ENCODE data around the gene FAM187B.

The FAM187B gene

DNA sequence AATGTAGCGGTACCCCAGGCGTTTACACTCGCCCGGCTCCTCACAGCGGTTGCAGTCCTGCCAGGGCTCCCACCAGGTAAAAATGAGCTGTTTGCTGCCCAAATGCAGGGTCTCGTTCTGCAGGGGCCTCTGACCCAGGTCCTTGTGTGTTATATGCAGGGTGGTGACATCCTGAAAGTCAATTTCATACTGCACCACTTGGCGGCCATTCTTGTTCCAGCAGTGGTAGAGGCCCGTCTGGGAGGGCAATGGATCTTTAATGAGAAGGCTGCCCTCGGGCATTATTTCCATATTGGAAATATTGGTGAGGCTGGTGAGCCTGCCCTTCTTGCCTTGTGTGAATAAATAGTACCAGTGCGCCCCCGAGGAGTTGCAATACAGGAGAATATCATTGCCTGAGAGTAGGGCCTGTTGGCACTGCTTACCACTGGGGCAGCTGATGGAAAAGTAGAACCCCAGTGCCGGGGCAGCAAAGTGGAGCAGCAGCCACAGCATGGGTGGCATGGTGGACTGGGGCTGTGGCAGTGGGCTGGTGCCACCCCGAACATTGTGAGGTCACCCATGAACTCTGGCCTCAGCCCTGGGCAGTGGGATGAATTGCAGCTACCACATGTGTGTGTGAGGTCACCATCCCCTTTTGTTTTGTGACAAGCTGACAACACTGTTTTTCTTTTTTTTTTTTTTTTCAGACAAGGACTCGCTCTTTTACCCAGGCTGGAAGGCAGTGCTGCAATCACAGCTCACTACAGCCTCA lies at the start of gene FAM187B:
FAM187B (minus strand) TSS at position 563 of the 754 bp plus-strand sequence; CDS start at position 504, 59 bp downstream.
- Histone ChIP-seq H3K4me3 (ENCODE audit: low read depth in 1 of 2, low read length in 2 of 2) (no peak within 1 kb of the TSS), H3K27ac (ENCODE audit: low read length) (no peak within 1 kb of the TSS), H3K27me3 (ENCODE audit: low read depth, low read length) (no peaks in the 10 kb centered on the region), H3K4me1 (ENCODE audit: control insufficient read depth in 1 of 2, insufficient read depth in 2 of 2, low read length in 2 of 2) (no peaks in the 10 kb centered on the region), H3K9me3 (ENCODE audit: control insufficient read depth in 1 of 2, low read length in 2 of 2) (no peaks in the 10 kb centered on the region), H3K36me3 (ENCODE audit: control insufficient read depth in 1 of 2, insufficient read depth in 2 of 2, low read length in 2 of 2) (no peaks in the 10 kb centered on the region)

DNA sequence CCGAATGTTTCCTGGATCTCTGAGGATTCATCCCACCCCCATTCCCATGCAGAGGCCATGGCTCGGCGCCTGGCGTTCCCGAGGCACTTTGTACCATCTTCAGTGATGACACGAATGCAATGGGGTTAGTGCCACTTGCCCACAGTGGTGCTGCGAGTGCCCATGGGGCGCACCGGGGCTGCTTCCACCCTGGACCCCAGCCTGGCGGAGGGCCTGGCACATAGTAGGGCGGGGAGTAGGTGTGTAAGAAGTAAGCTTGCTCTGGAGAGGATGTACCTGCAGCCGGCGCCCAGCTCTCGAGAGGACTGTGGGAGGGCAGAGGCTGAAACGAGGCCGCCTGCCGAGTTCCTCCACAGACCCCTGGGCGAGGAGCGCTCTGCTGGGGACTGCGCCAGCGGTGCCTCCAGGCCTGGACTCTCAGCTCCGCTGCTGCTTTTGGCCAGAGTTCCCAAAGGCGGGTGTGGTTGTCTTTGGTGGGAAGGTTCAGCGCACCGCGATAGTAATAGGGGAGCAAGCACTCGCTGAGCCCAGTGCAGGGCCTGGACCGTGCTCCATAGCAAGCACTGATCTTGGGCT lies 48.3 kb upstream of the FAM187B start:
- H3K36me3 ChIP-seq (ENCODE audit: control insufficient read depth in 1 of 2, insufficient read depth in 2 of 2, low read length in 2 of 2): peaks cover 24 to 75% of the 10 kb centered on the region in 2 donors
- no peaks in the 10 kb centered on the region for H3K4me1 ChIP-seq (ENCODE audit: control insufficient read depth in 1 of 2, insufficient read depth in 2 of 2, low read length in 2 of 2)
- H3K4me3 ChIP-seq (ENCODE audit: low read depth in 1 of 2, low read length in 2 of 2): no peak overlapping the region
- H3K27me3 ChIP-seq (ENCODE audit: low read depth, low read length): no peaks in the 10 kb centered on the region
- H3K9me3 ChIP-seq (ENCODE audit: control insufficient read depth in 1 of 2, low read length in 2 of 2): no peaks in the 10 kb centered on the region
- H3K27ac ChIP-seq (ENCODE audit: low read length): no peak overlapping the region

DNA sequence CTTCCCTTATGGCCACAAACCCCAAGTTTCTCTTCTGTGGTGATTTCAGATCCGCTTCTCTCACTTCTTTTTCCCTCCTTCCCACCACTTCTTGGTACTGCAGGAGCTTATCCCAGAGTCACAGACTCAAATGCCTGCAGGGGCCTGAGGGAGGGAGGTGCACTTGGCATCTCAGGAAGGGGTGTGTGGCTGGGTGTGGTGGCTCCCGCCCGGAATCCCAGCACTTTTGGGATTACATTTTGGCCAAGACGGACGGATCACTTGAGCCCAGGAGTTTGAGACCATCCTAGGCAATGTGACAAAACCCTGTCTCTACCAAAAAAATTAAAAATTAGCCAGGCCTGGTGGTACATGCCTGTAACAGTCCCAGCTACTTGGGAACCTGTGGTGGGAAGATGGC lies 45.8 kb upstream of the FAM187B start:
- peaks cover 0 to 11% of the 10 kb centered on the region in 2 donors for H3K4me1 ChIP-seq (ENCODE audit: control insufficient read depth in 1 of 2, insufficient read depth in 2 of 2, low read length in 2 of 2)
- no peak overlapping the region for H3K4me3 ChIP-seq (ENCODE audit: low read depth in 1 of 2, low read length in 2 of 2)
- no peak overlapping the region for H3K27ac ChIP-seq (ENCODE audit: low read length)
- H3K27me3 ChIP-seq (ENCODE audit: low read depth, low read length): no peaks in the 10 kb centered on the region
- no peaks in the 10 kb centered on the region for H3K9me3 ChIP-seq (ENCODE audit: control insufficient read depth in 1 of 2, low read length in 2 of 2)
- peaks cover 35 to 85% of the 10 kb centered on the region in 2 donors for H3K36me3 ChIP-seq (ENCODE audit: control insufficient read depth in 1 of 2, insufficient read depth in 2 of 2, low read length in 2 of 2)

DNA sequence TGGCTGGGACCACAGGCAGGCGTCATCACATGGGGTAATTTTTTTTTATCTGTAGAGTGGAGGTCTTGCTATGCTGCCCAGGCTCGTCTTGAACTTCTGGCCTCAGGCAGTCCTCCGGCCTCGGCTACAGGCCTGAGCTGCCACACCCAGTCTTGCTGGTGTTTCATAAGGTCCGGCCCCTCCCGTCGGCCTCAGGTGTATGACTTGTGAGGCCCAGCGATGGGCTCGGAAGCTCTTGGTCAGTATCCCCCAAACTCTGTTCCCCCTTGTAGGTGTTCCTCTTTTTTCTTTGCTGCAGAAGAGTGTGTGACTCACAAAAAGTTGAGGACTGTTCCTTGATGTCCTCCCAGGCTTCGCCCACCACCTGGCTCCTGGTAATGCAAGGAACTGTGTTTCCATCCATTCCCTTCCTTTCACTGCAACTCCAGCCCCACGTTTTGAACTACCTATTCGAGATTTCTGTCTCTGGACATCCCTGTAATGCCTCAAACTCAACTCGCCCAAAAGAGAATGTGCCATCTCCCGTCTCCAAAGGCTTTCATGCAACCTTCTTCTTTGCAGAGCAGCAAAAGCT lies 45.2 kb upstream of the FAM187B start:
- no peaks in the 10 kb centered on the region for H3K9me3 ChIP-seq (ENCODE audit: control insufficient read depth in 1 of 2, low read length in 2 of 2)
- peaks cover 0 to 11% of the 10 kb centered on the region in 2 donors for H3K4me1 ChIP-seq (ENCODE audit: control insufficient read depth in 1 of 2, insufficient read depth in 2 of 2, low read length in 2 of 2)
- H3K4me3 ChIP-seq (ENCODE audit: low read depth in 1 of 2, low read length in 2 of 2): no peak overlapping the region
- H3K27me3 ChIP-seq (ENCODE audit: low read depth, low read length): no peaks in the 10 kb centered on the region
- peaks cover 35 to 80% of the 10 kb centered on the region in 2 donors for H3K36me3 ChIP-seq (ENCODE audit: control insufficient read depth in 1 of 2, insufficient read depth in 2 of 2, low read length in 2 of 2)
- H3K27ac ChIP-seq (ENCODE audit: low read length): no peak overlapping the region

DNA sequence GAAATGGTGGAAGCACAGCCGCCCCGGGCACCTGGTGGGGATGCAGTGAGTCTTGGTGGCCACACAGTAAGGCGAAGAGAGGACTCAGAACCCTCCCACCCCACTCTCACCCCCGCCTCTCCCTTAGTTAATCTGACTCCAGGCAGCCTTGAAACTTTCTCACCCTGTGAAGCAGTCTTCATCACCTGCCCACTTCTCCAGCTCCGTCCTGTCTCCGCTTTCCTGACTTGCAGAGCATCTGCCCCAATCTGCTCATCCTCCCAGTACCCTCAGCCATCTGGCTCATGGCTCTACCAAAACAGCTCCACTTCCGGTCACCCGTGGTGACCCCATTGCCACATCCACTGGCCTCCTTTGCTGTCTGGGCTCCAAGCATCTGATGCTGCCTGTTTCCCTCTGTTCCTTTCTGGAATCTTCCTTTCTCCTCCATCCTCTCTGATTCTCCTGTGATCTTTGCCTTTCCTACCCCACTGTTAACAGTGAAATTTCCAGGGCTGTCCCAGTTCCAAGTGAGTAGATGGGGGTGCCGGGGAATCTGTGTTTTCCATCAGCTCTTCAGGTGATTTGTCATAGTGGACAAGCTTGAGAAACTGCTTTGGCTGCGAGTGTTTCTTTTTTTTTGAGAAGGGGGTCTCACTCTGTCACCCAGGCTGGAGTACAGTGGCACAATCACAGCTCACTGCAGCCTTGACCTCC lies 44.6 kb upstream of the FAM187B start:
- H3K27ac ChIP-seq (ENCODE audit: low read length): no peak overlapping the region

DNA sequence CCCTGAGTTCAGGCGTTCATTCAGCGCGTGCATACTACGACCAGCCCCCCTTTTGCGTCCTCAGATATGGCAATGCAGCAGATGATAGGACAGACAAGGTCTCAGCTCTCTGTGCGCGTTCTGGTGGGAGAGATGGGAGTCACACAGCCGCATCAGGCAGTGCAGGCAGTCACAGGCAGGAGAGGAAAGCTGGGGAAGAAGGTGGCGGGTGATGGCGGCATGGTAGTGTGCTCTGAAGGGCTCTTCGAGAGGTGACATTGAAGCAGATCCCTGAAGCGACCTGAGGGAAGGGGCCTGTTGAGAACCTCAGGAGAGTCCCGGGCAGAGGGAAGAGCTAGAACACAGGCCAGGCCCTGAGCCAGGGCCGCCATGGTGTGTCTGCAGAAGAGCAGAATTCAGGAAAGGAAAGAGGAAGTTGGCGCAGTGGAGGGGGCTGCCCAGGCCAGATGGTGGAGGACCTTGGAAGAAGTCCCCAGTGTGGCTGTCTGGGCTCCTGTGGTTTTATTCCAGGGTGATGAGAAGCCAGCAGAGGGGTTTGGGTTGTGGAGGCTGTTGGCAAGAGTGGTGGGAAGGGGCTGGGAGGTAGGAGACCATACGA lies 43.7 kb upstream of the FAM187B start:
- Histone ChIP-seq H3K27me3 (ENCODE audit: low read depth, low read length) (no peaks in the 10 kb centered on the region), H3K36me3 (ENCODE audit: control insufficient read depth in 1 of 2, insufficient read depth in 2 of 2, low read length in 2 of 2) (peaks cover 27 to 64% of the 10 kb centered on the region in 2 donors), H3K4me3 (ENCODE audit: low read depth in 1 of 2, low read length in 2 of 2) (no peak overlapping the region), H3K4me1 (ENCODE audit: control insufficient read depth in 1 of 2, insufficient read depth in 2 of 2, low read length in 2 of 2) (peaks cover 0 to 11% of the 10 kb centered on the region in 2 donors), H3K27ac (ENCODE audit: low read length) (no peak overlapping the region), H3K9me3 (ENCODE audit: control insufficient read depth in 1 of 2, low read length in 2 of 2) (no peaks in the 10 kb centered on the region)

More for the DNA sequence above, 44.6 kb upstream of the FAM187B start:
- Histone ChIP-seq H3K36me3 (ENCODE audit: control insufficient read depth in 1 of 2, insufficient read depth in 2 of 2, low read length in 2 of 2) (peaks cover 34 to 73% of the 10 kb centered on the region in 2 donors), H3K9me3 (ENCODE audit: control insufficient read depth in 1 of 2, low read length in 2 of 2) (no peaks in the 10 kb centered on the region), H3K4me1 (ENCODE audit: control insufficient read depth in 1 of 2, insufficient read depth in 2 of 2, low read length in 2 of 2) (peaks cover 0 to 11% of the 10 kb centered on the region in 2 donors), H3K27me3 (ENCODE audit: low read depth, low read length) (no peaks in the 10 kb centered on the region), H3K4me3 (ENCODE audit: low read depth in 1 of 2, low read length in 2 of 2) (no peak overlapping the region)

DNA sequence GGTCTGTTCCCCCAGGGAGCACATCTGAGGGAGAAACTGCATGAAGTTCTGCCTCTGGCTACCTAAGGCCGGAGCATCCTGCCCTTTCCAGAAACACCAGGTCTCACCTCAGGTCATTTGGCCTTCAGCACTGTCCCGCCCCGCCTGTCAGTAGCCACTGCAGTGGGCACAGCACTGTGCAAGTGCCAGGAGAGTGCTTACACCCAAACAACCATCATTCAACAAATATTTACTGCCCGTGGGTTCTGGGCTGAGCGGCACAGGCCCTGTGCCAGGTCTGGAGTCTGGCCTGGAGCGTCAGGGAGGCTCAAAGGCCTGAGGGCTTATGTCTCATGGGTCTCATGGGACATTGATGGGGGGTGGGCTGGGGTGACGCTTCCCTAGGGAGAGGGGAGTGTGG lies 43.0 kb upstream of the FAM187B start:
- peaks cover 25 to 57% of the 10 kb centered on the region in 2 donors for H3K36me3 ChIP-seq (ENCODE audit: control insufficient read depth in 1 of 2, insufficient read depth in 2 of 2, low read length in 2 of 2)
- H3K4me1 ChIP-seq (ENCODE audit: control insufficient read depth in 1 of 2, insufficient read depth in 2 of 2, low read length in 2 of 2): peaks cover 2 to 17% of the 10 kb centered on the region in 2 donors
- no peak overlapping the region for H3K27ac ChIP-seq (ENCODE audit: low read length)
- H3K4me3 ChIP-seq (ENCODE audit: low read depth in 1 of 2, low read length in 2 of 2): no peak overlapping the region
- H3K9me3 ChIP-seq (ENCODE audit: control insufficient read depth in 1 of 2, low read length in 2 of 2): no peaks in the 10 kb centered on the region
- H3K27me3 ChIP-seq (ENCODE audit: low read depth, low read length): no peaks in the 10 kb centered on the region

DNA sequence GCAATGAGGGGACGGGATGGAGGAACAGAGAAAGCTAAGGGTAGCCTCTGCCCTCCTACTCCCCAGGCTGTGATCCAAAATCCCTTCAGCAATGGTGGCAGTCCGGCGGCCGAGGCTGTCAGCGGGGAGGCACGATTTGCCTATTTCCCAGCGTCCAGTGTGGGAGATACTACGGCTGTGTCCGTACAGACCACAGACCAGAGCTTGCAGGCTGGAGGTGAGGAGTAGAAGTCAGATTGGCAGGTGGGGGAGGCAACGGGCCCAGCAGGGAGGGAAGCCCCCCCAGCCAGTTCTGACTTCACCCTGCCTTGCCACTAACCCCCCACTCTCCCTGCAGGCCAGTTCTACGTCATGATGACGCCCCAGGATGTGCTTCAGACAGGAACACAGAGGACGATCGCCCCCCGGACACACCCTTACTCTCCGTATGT lies 41.9 kb upstream of the FAM187B start:
- Histone ChIP-seq H3K9me3 (ENCODE audit: control insufficient read depth in 1 of 2, low read length in 2 of 2) (no peaks in the 10 kb centered on the region), H3K4me1 (ENCODE audit: control insufficient read depth in 1 of 2, insufficient read depth in 2 of 2, low read length in 2 of 2) (peaks cover 2 to 22% of the 10 kb centered on the region in 2 donors), H3K36me3 (ENCODE audit: control insufficient read depth in 1 of 2, insufficient read depth in 2 of 2, low read length in 2 of 2) (peaks cover 16 to 46% of the 10 kb centered on the region in 2 donors), H3K27ac (ENCODE audit: low read length) (no peak overlapping the region), H3K4me3 (ENCODE audit: low read depth in 1 of 2, low read length in 2 of 2) (no peak overlapping the region), H3K27me3 (ENCODE audit: low read depth, low read length) (no peaks in the 10 kb centered on the region)

DNA sequence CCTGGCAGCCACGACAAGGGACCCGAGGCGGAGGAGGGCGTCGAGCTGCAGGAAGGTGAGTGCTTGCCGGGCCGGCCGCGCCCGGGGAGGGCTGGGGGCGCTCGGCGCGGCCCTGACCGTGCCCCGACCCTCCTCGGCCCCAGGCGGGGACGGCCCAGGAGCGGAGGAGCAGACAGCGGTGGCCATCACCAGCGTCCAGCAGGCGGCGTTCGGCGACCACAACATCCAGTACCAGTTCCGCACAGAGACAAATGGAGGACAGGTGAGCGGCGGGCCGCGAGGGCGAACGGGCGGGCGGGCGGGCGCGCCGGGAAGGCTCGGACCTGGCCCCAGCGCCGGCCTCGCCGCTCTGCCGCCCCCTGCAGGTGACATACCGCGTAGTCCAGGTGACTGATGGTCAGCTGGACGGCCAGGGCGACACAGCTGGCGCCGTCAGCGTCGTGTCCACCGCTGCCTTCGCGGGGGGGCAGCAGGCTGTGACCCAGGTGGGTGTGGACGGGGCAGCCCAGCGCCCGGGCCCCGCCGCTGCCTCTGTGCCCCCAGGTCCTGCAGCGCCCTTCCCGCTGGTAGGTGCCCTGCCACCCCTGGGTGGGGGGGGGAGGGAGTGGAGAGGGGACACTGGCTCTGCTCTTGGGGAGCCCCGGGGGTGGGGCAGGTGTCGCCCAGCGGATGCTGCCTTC lies 41.0 kb upstream of the FAM187B start:
- Histone ChIP-seq H3K4me1 (ENCODE audit: control insufficient read depth in 1 of 2, insufficient read depth in 2 of 2, low read length in 2 of 2) (peaks cover 2 to 22% of the 10 kb centered on the region in 2 donors), H3K36me3 (ENCODE audit: control insufficient read depth in 1 of 2, insufficient read depth in 2 of 2, low read length in 2 of 2) (peaks cover 16 to 43% of the 10 kb centered on the region in 2 donors), H3K27me3 (ENCODE audit: low read depth, low read length) (no peaks in the 10 kb centered on the region), H3K27ac (ENCODE audit: low read length) (no peak overlapping the region), H3K9me3 (ENCODE audit: control insufficient read depth in 1 of 2, low read length in 2 of 2) (no peaks in the 10 kb centered on the region), H3K4me3 (ENCODE audit: low read depth in 1 of 2, low read length in 2 of 2) (peak overlapping the region in 1 of 2 donors; percentile 64)

DNA sequence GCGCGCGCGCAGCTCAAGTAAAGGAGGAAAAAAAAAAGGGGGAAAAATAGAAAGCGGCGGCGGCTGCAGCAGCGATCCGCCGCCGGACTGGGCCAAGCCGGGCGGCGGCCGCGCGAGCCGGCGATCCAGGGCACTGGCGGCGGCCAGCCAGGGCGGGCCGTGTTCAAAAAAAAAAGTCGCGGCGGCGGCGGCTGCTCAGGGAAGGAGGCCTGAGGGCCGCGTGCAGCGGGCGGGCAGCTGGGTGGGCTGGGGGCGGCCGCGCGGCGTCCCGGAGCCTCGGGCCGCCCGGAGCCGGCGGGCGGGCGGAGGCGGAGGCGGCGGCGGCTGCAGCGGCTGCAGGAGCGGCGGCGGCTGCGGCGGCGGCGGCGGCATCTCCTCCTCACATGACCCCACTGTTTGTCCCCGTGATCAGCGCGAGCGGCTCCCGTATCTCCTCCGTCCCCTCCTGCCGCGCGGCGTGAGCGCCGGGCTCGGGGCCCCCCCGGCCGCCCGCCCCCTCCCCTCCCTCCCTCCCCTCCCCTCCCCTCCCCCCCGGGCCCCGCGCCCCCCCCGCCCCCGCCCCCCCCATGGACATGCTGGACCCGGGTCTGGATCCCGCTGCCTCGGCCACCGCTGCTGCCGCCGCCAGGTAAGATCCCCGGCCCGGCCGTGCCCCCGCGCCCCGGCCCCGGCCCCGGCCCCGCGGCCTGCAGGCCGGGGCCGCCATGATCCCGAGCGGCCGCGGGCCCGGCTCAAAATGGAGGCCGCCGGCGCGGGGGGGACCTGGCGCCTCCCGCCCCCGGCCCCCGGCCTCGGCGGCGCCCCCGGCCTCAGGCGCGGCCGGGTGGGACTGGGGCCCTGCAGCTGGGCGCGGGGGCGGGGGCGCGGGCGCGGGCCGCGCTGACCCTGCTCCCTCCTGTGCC lies 40.2 kb upstream of the FAM187B start, which contains the start of gene USF2:
USF2 (plus strand) TSS at position 427 of the 902 bp plus-strand sequence; CDS start at position 567, 140 bp downstream.
- Histone ChIP-seq H3K27ac (ENCODE audit: low read length) (peak within 1 kb of the TSS; percentile 91), H3K4me3 (ENCODE audit: low read depth in 1 of 2, low read length in 2 of 2) (peak within 1 kb of the TSS; percentile 72 to 76), H3K4me1 (ENCODE audit: control insufficient read depth in 1 of 2, insufficient read depth in 2 of 2, low read length in 2 of 2) (peaks cover 2 to 25% of the 10 kb centered on the region in 2 donors), H3K27me3 (ENCODE audit: low read depth, low read length) (no peaks in the 10 kb centered on the region), H3K9me3 (ENCODE audit: control insufficient read depth in 1 of 2, low read length in 2 of 2) (no peaks in the 10 kb centered on the region), H3K36me3 (ENCODE audit: control insufficient read depth in 1 of 2, insufficient read depth in 2 of 2, low read length in 2 of 2) (peaks cover 12 to 35% of the 10 kb centered on the region in 2 donors)

Data from muscle layer of duodenum (tissue), 2 donors.